HepG2 (cell line): Measurements from ENCODE around the gene RCAN2. TPM values are rescaled to one million over a fixed set of nuclear protein-coding genes. Genes with fewer than 3 reads are reported as not detected.

ENCODE experiments used
- ATAC-seq: fragments of 200-7000 bp; cut with Tn5 transposase; 3 replicates; pipeline ENCODE4 v1.9.1; 2020; ENCODE audit warnings: mild to moderate bottlenecking, moderate library complexity
- BruUV-seq: library from RNA; stranded (reverse); fragments of 400-500 nt; replicated peaks from 2 replicates; lab custom pipeline; 2021; lab: Mats Ljungman, UMichigan
- CTCF ChIA-PET: fragments of 300-600 bp; formaldehyde crosslinking; extraction: SDS; loops from one replicate; lab custom pipeline; 2021; ENCODE audit warnings: low total read pairs, inconsistent platforms, low intra/inter-chr PET ratio; lab: Yijun Ruan, JAX
- POLR2A ChIA-PET: fragments of 350-600 bp; sonication (Branson Sonifier 250); formaldehyde crosslinking; loops from one replicate; lab custom pipeline; 2020; ENCODE audit warnings: antibody characterized with exemption, inconsistent platforms; lab: Yijun Ruan, JAX
- DNase-seq: peaks from one replicate; pipeline ENCODE4 v3.0.0-alpha.2; 2015; ENCODE audit warnings: low spot score
- FAIRE-seq: peaks from 3 replicates; lab custom pipeline; 2011; peaks lifted over from hg19 to GRCh38; lab: Jason Lieb, UNC
- H2AFZ ChIP-seq: one replicate; pipeline ENCODE4 v1.6.1; 2011; ENCODE audit warnings: low read length, inconsistent platforms
- H3K27ac ChIP-seq: fragments of 300-600 bp; 3 replicates; pipeline ENCODE4 v1.8.0; 2011; ENCODE audit warnings: mixed run types, mild to moderate bottlenecking, mixed read lengths, low read length, inconsistent platforms; ENCODE audit not compliant: insufficient read depth; ENCODE audit errors: extremely low read length
- H3K27me3 ChIP-seq, 2 experiments: fragments of 200-600 bp in 1 of 2; 2 replicates in 1 of 2; 3 replicates in 1 of 2; pipeline versions ENCODE4 v1.6.0 to v1.8.0; 2011; ENCODE audit warnings: low read length in 2 of 2, mild to moderate bottlenecking in 2 of 2, moderate library complexity in 2 of 2, inconsistent platforms in 1 of 2; ENCODE audit not compliant: insufficient read depth in 2 of 2, control insufficient read depth in 1 of 2
- H3K36me3 ChIP-seq, 2 experiments: fragments of 200-600 bp in 1 of 2; replicated peaks in 1 of 2; 2 replicates in 1 of 2; 3 replicates in 1 of 2; pipeline versions ENCODE4 v1.5.1 to v1.8.0; 2011; ENCODE audit warnings: low read length in 2 of 2, inconsistent platforms in 1 of 2; ENCODE audit not compliant: insufficient read depth in 2 of 2, control insufficient read depth in 1 of 2
- H3K4me1 ChIP-seq: 2 replicates; pipeline ENCODE4 v1.5.1; 2012; ENCODE audit warnings: low read length, inconsistent platforms; ENCODE audit not compliant: insufficient read depth
- H3K4me2 ChIP-seq: 2 replicates; pipeline ENCODE4 v1.6.0; 2011; ENCODE audit warnings: low read depth, low read length, inconsistent platforms
- H3K4me3 ChIP-seq, 3 experiments: fragments of 200-600 bp in 1 of 3; sonication (generic), shearing (Covaris generic) in 1 of 3; replicated peaks in 1 of 3; 2 replicates each; pipeline ENCODE4 v1.5.1; 2011 to 2016; ENCODE audit warnings: low read length in 3 of 3, inconsistent platforms in 2 of 3, low read depth in 2 of 3, mild to moderate bottlenecking in 2 of 3, control low read depth in 1 of 3, mixed read lengths in 1 of 3; ENCODE audit not compliant: insufficient read depth in 1 of 3
- H3K79me2 ChIP-seq: one replicate; pipeline ENCODE4 v1.6.1; 2011; ENCODE audit warnings: low read length, inconsistent platforms; ENCODE audit not compliant: insufficient read depth
- H3K9ac ChIP-seq: 2 replicates; pipeline ENCODE4 v1.6.0; 2011; ENCODE audit warnings: mild to moderate bottlenecking, low read depth, low read length, inconsistent platforms; ENCODE audit not compliant: insufficient read depth
- H3K9me3 ChIP-seq: 2 replicates; pipeline ENCODE4 v1.5.1; 2012; ENCODE audit warnings: mild to moderate bottlenecking, low read length
- H4K20me1 ChIP-seq: 2 replicates; pipeline ENCODE4 v1.6.0; 2011; ENCODE audit warnings: inconsistent platforms, mild to moderate bottlenecking, low read length, moderate library complexity; ENCODE audit not compliant: insufficient read depth
- ARNT ChIP-seq: fragments of 450-650 bp; IDR thresholded peaks from 2 replicates; pipeline ENCODE4 v1.6.1; 2017
- ERF ChIP-seq: IDR thresholded peaks from 2 replicates; pipeline ENCODE4 v1.6.1; 2018; ENCODE audit warnings: missing biosample characterization, missing genetic modification reagents
- REPIN1 ChIP-seq: sonication (generic); formaldehyde crosslinking; IDR thresholded peaks from 2 replicates; pipeline ENCODE4 v1.8.0; 2022; ENCODE audit warnings: missing genetic modification reagents, low read depth, mild to moderate bottlenecking, borderline replicate concordance
- XRCC5 ChIP-seq: fragments of 200-400 bp; formaldehyde crosslinking; optimal IDR thresholded peaks from 2 replicates; pipeline ENCODE3; 2017; ENCODE audit warnings: mild to moderate bottlenecking, low read length
- ZNF558 ChIP-seq: sonication (generic); formaldehyde crosslinking; IDR thresholded peaks from 2 replicates; pipeline ENCODE4 v1.9.0; 2022; ENCODE audit warnings: mild to moderate bottlenecking, missing genetic modification reagents, borderline replicate concordance
- ZNF572 ChIP-seq: sonication (generic); formaldehyde crosslinking; IDR thresholded peaks from 2 replicates; pipeline ENCODE4 v1.5.1; 2020; ENCODE audit warnings: mild to moderate bottlenecking, missing genetic modification reagents
- WGBS: methylation state at CpG from one replicate; pipeline ENCODE4 v1.1.6; 2017; ENCODE audit warnings: low lambda C conversion rate; 5-methylcytosine and 5-hydroxymethylcytosine counted together
- in situ Hi-C: cut with HindIII; loops from 2 replicates; pipeline ENCODE4 v1.10.0; 2017; ENCODE audit warnings: low pct_unique_long_range_greater_than_20kb; ENCODE audit not compliant: extremely low pct_ligation_motif_present
- intact Hi-C: fragments of 100-400 bp; cut with micrococcal nuclease; formaldehyde crosslinking; loops from one replicate; pipeline ENCODE4 v1.10.0; 2022; ENCODE audit not compliant: unreplicated experiment
- polyA plus RNA-seq, 8 experiments: library from polyadenylated mRNA; depleted of rRNA in 3 of 8; stranded (reverse) in 7 of 8; unstranded in 1 of 8; fragments of >200 nt; fragmentation: Illumina TruSeq in 4 of 8; extraction: Trizol in 4 of 8; gene quantifications; 2 replicates each; pipeline versions ENCODE4 v1.2.1 to v1.2.3, GENCODE V29; 2011 to 2016; ENCODE audit warnings: low read depth in 4 of 8, missing spikeins in 1 of 8, mixed read lengths in 1 of 8; ENCODE audit not compliant: insufficient read depth in 1 of 8
- total RNA-seq, 5 experiments: library from RNA; depleted of rRNA; stranded (reverse); fragments of >200 nt; fragmentation: Illumina TruSeq; extraction: Trizol; gene quantifications; 2 replicates each; pipeline ENCODE4 v1.2.3, GENCODE V29; 2016; ENCODE audit warnings: low read depth in 1 of 5
- TF ChIP-seq, protein P1 (sequence below): sonication (generic); formaldehyde crosslinking; IDR thresholded peaks from 2 replicates; pipeline ENCODE4 v1.4.0; 2020; ENCODE audit warnings: missing genetic modification reagents, borderline replicate concordance
- TF ChIP-seq, protein P2 (sequence below): IDR thresholded peaks from 2 replicates; pipeline ENCODE4 v1.6.1; 2016; ENCODE audit warnings: control low read depth

RCAN2 gene
- total and polyA plus RNA-seq, 2 of the 13 experiments (the other 11 are each of a cell fraction or from before 2014, with no cell fraction given): not detected

DNA sequence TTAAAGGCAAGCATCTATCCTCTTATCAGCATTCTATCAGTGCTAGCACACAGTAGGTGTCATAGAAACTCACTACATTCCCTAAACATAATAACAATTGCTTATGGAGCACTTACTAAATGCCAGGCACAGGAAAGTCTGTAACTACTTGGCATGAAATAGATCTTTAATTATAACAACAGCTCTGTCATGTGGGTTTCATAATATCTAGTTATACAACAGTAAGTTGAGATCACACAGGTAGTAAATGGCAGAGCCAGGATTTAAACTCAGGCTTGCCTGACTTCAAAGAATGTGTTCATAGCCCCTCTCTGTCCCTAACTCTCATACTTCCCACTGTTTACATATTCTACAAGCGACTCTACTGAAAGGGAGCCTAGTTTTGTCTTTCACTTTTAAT, 254.5 kb downstream of the RCAN2 start:
- H3K9ac ChIP-seq: no peak overlapping the region
- in situ Hi-C loops: no loop called here
- BruUV-seq: no TSS peak
- H3K4me2 ChIP-seq: no peak overlapping the region
- intact Hi-C loops: no loop called here
- no peaks in the 10 kb centered on the region for H3K27me3 ChIP-seq
- TF ChIP-seq, protein P1, sequence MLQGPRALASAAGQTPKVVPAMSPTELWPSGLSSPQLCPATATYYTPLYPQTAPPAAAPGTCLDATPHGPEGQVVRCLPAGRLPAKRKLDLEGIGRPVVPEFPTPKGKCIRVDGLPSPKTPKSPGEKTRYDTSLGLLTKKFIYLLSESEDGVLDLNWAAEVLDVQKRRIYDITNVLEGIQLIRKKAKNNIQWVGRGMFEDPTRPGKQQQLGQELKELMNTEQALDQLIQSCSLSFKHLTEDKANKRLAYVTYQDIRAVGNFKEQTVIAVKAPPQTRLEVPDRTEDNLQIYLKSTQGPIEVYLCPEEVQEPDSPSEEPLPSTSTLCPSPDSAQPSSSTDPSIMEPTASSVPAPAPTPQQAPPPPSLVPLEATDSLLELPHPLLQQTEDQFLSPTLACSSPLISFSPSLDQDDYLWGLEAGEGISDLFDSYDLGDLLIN (CRISPR knock-in tag): no peak
- TF ChIP-seq, protein P2, sequence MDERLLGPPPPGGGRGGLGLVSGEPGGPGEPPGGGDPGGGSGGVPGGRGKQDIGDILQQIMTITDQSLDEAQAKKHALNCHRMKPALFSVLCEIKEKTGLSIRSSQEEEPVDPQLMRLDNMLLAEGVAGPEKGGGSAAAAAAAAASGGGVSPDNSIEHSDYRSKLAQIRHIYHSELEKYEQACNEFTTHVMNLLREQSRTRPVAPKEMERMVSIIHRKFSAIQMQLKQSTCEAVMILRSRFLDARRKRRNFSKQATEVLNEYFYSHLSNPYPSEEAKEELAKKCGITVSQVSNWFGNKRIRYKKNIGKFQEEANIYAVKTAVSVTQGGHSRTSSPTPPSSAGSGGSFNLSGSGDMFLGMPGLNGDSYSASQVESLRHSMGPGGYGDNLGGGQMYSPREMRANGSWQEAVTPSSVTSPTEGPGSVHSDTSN (CRISPR knock-in tag): no peak
- no peak for TF ChIP-seq REPIN1
- TF ChIP-seq ERF (CRISPR knock-in tag): no peak
- no peak for TF ChIP-seq ZNF558 (CRISPR knock-in tag)
- TF ChIP-seq XRCC5: no peak
- TF ChIP-seq, all 625 proteins: peak for 0
- H2AFZ ChIP-seq: no peak overlapping the region
- POLR2A ChIA-PET: no interaction called here
- CTCF ChIA-PET: no interaction called here
- H3K4me3 ChIP-seq: no peak overlapping the region
- WGBS: 3% methylated on average over 1 of the region's 1 CpG
- H3K9me3 ChIP-seq: no peaks in the 10 kb centered on the region
- FAIRE-seq (no peak), ATAC-seq (no peak), DNase-seq (no peak)
- no peaks in the 10 kb centered on the region for H3K79me2 ChIP-seq
- no peak overlapping the region for H3K27ac ChIP-seq
- H3K4me1 ChIP-seq: no peaks in the 10 kb centered on the region
- no peaks in the 10 kb centered on the region for H4K20me1 ChIP-seq
- H3K36me3 ChIP-seq: no peaks in the 10 kb centered on the region

DNA sequence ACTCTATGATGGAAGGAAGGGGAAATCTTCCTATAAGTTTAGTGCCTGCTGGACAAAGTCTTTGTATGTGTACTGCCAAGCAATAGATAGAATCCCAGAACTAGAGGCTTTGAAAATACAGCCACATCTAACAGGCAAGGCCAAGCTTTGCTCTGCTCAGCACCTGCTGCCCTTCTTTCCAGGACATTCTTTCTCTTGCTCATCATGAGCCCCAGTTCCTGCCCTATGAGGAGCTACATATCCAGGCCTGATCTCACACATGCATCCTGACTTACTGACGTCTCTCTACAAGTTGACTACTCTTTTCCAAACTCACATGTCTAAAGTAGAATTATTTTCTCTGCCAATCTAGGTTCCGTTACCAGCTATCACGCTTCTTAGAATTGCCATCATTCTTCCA, 256.0 kb downstream of the RCAN2 start:
- Histone ChIP-seq H3K79me2 (no peaks in the 10 kb centered on the region), H3K27me3 (no peaks in the 10 kb centered on the region), H3K36me3 (no peaks in the 10 kb centered on the region), H3K4me2 (no peak overlapping the region), H3K9me3 (peaks cover 7% of the 10 kb centered on the region), H4K20me1 (no peaks in the 10 kb centered on the region), H2AFZ (no peak overlapping the region), H3K4me1 (no peaks in the 10 kb centered on the region), H3K4me3 (no peak overlapping the region), H3K9ac (no peak overlapping the region), H3K27ac (no peak overlapping the region)
- ATAC-seq (no peak), DNase-seq (no peak), FAIRE-seq (no peak)
- intact Hi-C loops: no loop called here
- BruUV-seq: no TSS peak
- ChIA-PET POLR2A (no interaction called here), CTCF (no interaction called here)
- no peak for TF ChIP-seq ZNF572 (CRISPR knock-in tag)
- TF ChIP-seq ARNT: no peak
- in situ Hi-C loops: no loop called here
- 5% methylated on average over 3 of the region's 3 CpGs for WGBS
